GM10248 (cell line): ENCODE results near the gene DISC1.
"Not testable (repeated sequence)": the region's sequence is repeated elsewhere in the genome, so short reads cannot be mapped to it uniquely, and the experiment has no call there.

Experiments used
- CTCF ChIA-PET: fragments of 300-600 bp; sonication (Branson Sonifier 250); formaldehyde crosslinking; extraction: SDS; loops from one replicate; lab custom pipeline; 2021; ENCODE audit warnings: antibody characterized with exemption; lab: Yijun Ruan, JAX
- POLR2A ChIA-PET: fragments of 350-650 bp; sonication (Branson Sonifier 250); formaldehyde crosslinking; extraction: SDS; loops from one replicate; lab custom pipeline; 2020; ENCODE audit warnings: antibody characterized with exemption; lab: Yijun Ruan, JAX
- DNase-seq: peaks from one replicate; pipeline ENCODE4 v3.0.0; 2012; ENCODE audit errors: extremely low spot score
- CTCF ChIP-seq: IDR thresholded peaks from 2 replicates; pipeline ENCODE4 v1.5.1; 2012; ENCODE audit warnings: mild to moderate bottlenecking, low read depth; ENCODE audit errors: extremely low read depth, missing control alignments, control extremely low read depth

The DISC1 gene

GRCh38 chr1:231632119-231632518 is 5.5 kb downstream of the DISC1 start:
- ChIA-PET CTCF (interaction anchor here (1.4 to 2.0 kb wide), 2 partner anchors 11 to 16 kb away, joined by 5 to 6 read pairs; no protein-coding TSS in a partner anchor), POLR2A (no interaction called here)
- DNase-seq = no peak
- TF ChIP-seq CTCF = no peak

- POLR2A ChIA-PET = no interaction called here
- no peak for TF ChIP-seq CTCF
- DNase-seq = no peak
- CTCF ChIA-PET = no interaction called here
Observed at GRCh38 chr1:231634323-231635013, 7.9 kb downstream of the DISC1 start.

GRCh38 chr1:231636157-231636556 is 9.6 kb downstream of the DISC1 start:
- TF ChIP-seq CTCF = no peak
- no peak for DNase-seq
- POLR2A ChIA-PET = no interaction called here
- CTCF ChIA-PET = interaction anchor here (1.6 kb wide), 1 partner anchor 19 kb away, joined by 4 read pairs; no protein-coding TSS in a partner anchor

- CTCF ChIA-PET = interaction anchor here (1.6 kb wide), 1 partner anchor 18 kb away, joined by 4 read pairs; no protein-coding TSS in a partner anchor
- POLR2A ChIA-PET, DNase-seq: not testable (repeated sequence)
Observed at GRCh38 chr1:231636922-231637321, 10.3 kb downstream of the DISC1 start.

- no peak for DNase-seq
- ChIA-PET CTCF (no interaction called here), POLR2A (no interaction called here)
- no peak for TF ChIP-seq CTCF
Observed at GRCh38 chr1:231638647-231639046, 12.1 kb downstream of the DISC1 start.

GRCh38 chr1:231639819-231640218 is 13.2 kb downstream of the DISC1 start:
- POLR2A ChIA-PET = no interaction called here
- DNase-seq = no peak
- CTCF ChIA-PET = interaction anchor here (0.7 kb wide), 1 partner anchor 9 kb away, joined by 3 read pairs; no protein-coding TSS in a partner anchor
- no peak for TF ChIP-seq CTCF

- DNase-seq, POLR2A ChIA-PET: not testable (repeated sequence)
- CTCF ChIA-PET = interaction anchor here (0.6 to 0.8 kb wide), 2 partner anchors 11 to 742 kb away, joined by 3 read pairs; no protein-coding TSS in a partner anchor
Observed at GRCh38 chr1:231641444-231641843, 14.9 kb downstream of the DISC1 start.

- CTCF ChIA-PET = interaction anchor here (0.6 to 0.8 kb wide), 2 partner anchors 10 to 743 kb away, joined by 3 read pairs; no protein-coding TSS in a partner anchor
- POLR2A ChIA-PET, DNase-seq: not testable (repeated sequence)
Observed at GRCh38 chr1:231642061-231642460, 15.5 kb downstream of the DISC1 start.
